Dendritic cell treated with granulocyte-macrophage colony-stimulating factor and Interleukin-4, amounts not matched to agents 40 ng/mL and 50 ng/mL, for 4 days (primary cell): ENCODE data around the gene GNPTG.

Source experiments
- H3K27ac Mint-ChIP-seq: one replicate; pipeline ENCODE4 v1.8.0; 2022; ENCODE audit warnings: mild to moderate bottlenecking, mixed read lengths
- H3K27me3 Mint-ChIP-seq: one replicate; pipeline ENCODE4 v1.8.0; 2022; ENCODE audit warnings: mild to moderate bottlenecking, mixed read lengths
- H3K36me3 Mint-ChIP-seq: one replicate; pipeline ENCODE4 v1.8.0; 2022; ENCODE audit warnings: low read depth, mixed read lengths
- H3K4me1 Mint-ChIP-seq: one replicate; pipeline ENCODE4 v1.8.0; 2022; ENCODE audit warnings: low read depth, mixed read lengths
- H3K4me3 Mint-ChIP-seq: one replicate; pipeline ENCODE4 v1.8.0; 2022; ENCODE audit warnings: mild to moderate bottlenecking, moderate library complexity, mixed read lengths
- H3K9me3 Mint-ChIP-seq: one replicate; pipeline ENCODE4 v1.8.0; 2022; ENCODE audit warnings: mixed read lengths
- intact Hi-C: fragments of 100-400 bp; cut with micrococcal nuclease; formaldehyde crosslinking; loops from one replicate; pipeline ENCODE4 v1.15.0; 2022

Gene GNPTG

DNA sequence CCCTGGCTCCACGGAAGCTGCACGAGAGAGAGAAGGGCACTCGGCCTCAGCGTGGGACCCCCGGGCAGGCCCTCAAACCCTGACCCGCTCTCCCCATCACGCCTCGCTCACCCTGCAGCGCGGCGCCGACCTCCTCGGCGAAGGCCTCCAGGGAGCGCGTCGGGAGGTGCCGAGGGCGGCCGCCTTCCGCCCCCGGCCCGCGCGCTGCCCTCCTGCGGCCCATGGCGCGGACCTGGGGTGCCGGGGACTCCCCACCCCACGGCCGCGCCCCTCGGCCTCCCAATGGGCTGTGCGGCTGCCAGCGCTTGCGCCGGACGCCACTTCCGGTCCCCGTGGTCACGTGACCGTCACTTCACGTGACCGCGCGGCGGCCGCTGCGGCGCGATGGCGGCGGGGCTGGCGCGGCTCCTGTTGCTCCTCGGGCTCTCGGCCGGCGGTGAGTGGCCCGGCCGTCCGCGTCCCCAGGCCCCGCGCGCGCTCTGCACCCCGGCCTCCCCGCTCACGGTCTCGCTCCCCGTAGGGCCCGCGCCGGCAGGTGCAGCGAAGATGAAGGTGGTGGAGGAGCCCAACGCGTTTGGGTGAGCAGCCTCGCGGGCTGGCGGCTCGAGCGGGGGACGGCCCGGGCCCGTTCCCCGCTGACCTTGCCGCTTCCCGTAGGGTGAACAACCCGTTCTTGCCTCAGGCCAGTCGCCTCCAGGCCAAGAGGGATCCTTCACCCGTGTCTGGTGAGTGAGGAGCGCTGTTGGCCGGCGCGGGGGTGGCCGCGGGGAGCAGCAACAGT, at the start of gene GNPTG, which contains the start of gene TSR3:
Gene GNPTG, plus strand, starts transcription at position 350 of the 781 bp plus-strand sequence. Its CDS starts 35 bp downstream, at position 385.
Gene TSR3, minus strand, starts transcription at position 297 of the 781 bp plus-strand sequence. Its CDS starts 74 bp downstream, at position 223.
- intact Hi-C loops = loop anchor here (5.0 kb wide), 1 partner anchor 39 kb away; no protein-coding TSS in a partner anchor
- H3K27me3 Mint-ChIP-seq = no peaks in the 10 kb centered on the region

DNA sequence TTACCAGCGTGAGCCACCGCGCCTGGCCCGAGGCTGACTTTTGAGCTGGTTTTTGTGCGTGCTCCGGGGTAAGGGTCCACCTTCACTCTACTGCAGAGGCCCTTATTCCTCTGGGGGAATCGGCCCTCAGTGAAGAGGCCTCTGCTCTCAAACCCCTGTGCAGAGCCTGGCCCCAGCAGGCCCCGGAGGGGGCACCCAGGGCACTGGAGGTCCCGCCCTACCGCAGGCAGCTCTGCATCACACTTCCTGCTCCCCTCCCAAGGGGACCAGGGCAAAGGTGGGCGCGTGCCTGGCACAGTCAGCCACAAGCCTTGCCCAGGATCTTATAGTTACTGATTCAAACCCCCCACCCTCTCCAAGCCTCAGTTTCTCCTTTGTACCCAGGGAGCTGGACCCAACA, 45.9 kb upstream of the GNPTG start:
- Mint-ChIP-seq H3K4me1 (peaks cover 53% of the 10 kb centered on the region), H3K9me3 (no peaks in the 10 kb centered on the region), H3K36me3 (peaks cover 10% of the 10 kb centered on the region), H3K27me3 (peaks cover 14% of the 10 kb centered on the region), H3K27ac (peak overlapping the region; percentile 55), H3K4me3 (no peak overlapping the region)
- intact Hi-C loops = no loop called here

More for the DNA sequence above, at the start of gene GNPTG, which contains the start of gene TSR3:
- Mint-ChIP-seq H3K27ac (peak within 1 kb of the TSS; percentile 90), H3K9me3 (no peaks in the 10 kb centered on the region), H3K4me3 (peak within 1 kb of the TSS; percentile 89), H3K4me1 (peaks cover 56% of the 10 kb centered on the region), H3K36me3 (peaks cover 75% of the 10 kb centered on the region)

DNA sequence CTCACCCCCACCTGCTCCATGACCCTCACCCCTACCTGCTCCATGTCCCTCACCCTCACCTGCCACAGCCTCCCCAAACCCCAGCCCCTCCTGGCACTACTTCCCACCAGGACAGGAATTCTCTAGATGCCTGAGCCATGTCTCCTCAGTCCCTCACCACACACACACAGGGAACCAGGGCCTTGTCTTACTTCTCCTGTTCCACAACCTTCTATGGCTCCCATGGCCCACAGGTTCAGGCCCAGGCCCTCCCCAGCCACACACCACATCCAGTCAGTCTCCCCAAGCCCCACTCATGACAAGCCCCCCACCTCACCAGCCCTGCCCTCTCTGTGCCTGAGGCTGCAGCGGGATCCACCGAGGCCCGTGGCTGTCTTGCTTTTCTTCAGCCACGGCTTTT, 45.4 kb upstream of the GNPTG start:
- Mint-ChIP-seq H3K27ac (peak overlapping the region; percentile 55), H3K4me3 (no peak overlapping the region), H3K4me1 (peaks cover 56% of the 10 kb centered on the region), H3K9me3 (no peaks in the 10 kb centered on the region), H3K36me3 (peaks cover 14% of the 10 kb centered on the region), H3K27me3 (peaks cover 11% of the 10 kb centered on the region)
- intact Hi-C loops = no loop called here

DNA sequence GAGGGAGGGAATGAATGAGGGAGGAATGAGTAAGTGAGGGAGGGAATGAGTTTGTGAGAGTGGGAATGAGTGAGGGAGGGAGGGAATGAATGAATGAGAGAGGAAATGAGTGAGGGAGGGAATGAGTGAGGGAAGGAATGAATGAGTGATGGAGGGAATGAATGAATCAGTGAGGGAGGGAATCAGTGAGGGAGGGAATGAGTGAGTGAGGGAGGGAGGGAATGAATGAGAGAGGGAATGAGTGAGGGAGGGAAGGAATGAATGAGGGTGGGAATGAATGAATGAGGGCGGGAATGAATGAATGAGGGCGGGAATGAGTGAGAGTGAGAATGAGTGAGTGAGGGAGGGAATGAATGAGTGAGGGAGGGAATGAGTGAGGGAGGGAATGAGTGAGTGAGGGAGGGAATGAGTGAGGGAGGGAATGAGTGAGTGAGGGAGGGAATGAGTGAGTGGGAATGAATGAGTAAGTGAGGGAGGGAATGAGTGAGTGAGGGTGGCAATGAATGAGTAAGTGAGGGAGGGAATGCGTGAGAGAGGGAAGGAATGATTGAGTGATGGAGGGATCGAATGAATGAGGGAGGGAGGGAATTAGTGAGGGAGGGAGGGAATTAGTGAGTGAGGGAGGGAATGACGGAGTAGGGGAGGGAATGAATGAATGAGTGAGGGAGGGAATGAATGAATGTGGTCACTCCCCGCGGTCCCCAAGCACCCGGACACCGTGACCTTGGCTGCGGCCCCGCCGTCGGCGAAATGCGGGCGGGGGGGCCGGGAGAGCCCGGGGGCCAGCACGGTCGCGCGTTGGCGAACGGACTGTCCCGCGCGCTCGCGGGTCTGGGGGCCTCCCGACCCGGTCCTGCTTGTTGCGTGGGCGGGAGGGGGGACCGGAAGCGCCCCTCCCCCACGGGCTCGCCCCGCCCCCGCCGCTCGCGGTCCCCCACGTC, 43.4 kb upstream of the GNPTG start:
- intact Hi-C loops = no loop called here
- H3K27me3 Mint-ChIP-seq = peaks cover 3% of the 10 kb centered on the region
- H3K4me3 Mint-ChIP-seq = peak overlapping the region; percentile 84
- H3K4me1 Mint-ChIP-seq = peaks cover 68% of the 10 kb centered on the region
- H3K36me3 Mint-ChIP-seq = peaks cover 34% of the 10 kb centered on the region
- peak overlapping the region; percentile 99 for H3K27ac Mint-ChIP-seq
- H3K9me3 Mint-ChIP-seq = no peaks in the 10 kb centered on the region

DNA sequence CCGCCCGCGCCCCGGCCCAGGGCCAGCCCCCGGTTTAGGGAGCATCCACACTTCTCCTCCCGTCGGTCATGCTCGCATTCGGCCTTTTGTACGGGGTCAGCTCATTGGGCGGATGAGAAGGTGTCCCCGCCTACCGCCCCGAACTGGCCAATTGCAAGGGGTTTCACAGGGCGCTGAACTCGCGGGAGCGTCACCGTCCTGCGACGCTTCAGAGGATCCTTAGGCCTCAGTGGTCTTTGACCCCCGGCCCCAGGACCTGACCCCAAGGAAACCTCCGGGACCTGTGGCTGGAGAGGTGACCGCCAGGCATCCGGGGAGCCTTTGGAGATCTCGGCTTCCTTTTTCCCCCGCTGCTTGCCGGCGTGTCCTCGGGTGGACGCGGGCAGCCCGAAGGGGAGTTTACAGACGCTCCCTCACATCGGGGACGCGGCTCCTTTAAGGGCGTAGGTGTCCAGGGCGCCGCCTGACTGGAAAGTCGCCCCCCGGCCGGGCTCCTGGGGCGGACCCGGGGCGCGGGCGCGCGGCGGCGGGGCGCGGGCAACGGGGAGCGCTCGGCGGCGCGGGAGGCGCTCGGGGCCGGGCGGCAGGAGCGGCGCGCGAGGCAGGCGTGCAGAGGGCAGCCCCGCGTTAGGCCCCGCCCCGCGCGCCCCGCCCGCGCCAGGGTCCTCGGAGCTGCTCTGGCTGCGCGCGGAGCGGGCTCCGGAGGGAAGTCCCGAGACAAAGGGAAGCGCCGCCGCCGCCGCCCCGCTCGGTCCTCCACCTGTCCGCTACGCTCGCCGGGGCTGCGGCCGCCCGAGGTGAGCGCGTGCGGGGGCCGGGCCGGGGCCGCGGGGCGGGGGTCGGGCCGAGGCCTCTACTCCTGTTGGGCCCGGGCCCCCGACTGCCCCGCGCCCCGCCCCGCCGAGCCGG, 42.5 kb upstream of the GNPTG start, which contains the start of gene UBE2I:
Gene UBE2I, plus strand, starts transcription at position 660 of the 909 bp plus-strand sequence. CDS start 4,395 bp downstream, outside the sequence.
- Mint-ChIP-seq H3K36me3 (peaks cover 43% of the 10 kb centered on the region), H3K27ac (peak within 1 kb of the TSS; percentile 99), H3K9me3 (no peaks in the 10 kb centered on the region), H3K27me3 (peaks cover 3% of the 10 kb centered on the region), H3K4me1 (peaks cover 59% of the 10 kb centered on the region), H3K4me3 (peak within 1 kb of the TSS; percentile 96)
- intact Hi-C loops = no loop called here

DNA sequence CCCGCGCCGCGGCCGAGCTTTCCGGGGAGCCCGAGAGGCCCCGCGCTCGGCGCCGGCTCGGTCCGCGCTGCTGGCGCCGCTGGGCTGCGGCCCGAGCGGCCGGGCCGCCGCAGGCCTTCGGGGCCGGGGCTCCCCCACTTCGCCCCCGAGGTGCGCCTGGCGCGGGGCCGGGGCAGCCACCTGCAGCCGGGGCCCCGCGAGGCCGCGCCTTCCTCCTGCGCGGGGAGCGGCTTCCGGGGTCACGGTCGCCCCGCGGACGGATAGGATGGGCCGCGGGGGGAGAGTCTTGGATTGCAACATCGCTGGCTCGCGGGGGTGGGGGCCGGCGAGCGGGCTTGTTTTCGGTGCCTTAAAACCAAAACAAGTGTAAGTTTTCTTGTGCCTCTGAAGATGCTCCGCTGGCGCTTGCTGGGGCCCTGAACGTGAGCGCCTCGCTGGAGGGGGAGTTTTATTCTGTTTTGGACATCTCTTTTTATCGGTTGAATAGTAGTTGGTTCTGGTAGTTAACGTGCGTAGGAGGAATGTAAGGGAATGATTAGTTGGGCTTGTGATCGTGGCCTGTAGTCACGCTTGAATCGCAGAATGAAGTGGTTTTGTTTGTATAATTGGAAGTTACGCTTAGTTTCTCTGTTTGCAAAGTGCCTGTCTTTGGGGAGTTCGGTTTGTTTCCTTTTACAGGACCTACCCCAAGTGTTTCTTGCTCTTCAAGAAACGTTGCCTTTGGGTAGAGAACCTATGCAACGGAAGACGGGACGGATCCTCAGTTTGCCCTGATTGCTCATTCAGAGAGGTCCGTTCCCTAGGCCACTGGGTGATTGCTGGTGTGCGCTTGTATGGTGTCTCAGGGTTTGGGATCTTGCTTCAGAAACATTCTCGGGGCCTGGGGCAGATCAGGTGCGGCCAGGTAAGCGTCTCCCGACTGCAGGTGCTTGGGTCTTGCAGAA, 41.6 kb upstream of the GNPTG start:
- intact Hi-C loops = loop anchor here (5.0 to 10.0 kb wide), 2 partner anchors 42 to 95 kb away; partner anchors contain the start of genes GNPTG and TSR3

DNA sequence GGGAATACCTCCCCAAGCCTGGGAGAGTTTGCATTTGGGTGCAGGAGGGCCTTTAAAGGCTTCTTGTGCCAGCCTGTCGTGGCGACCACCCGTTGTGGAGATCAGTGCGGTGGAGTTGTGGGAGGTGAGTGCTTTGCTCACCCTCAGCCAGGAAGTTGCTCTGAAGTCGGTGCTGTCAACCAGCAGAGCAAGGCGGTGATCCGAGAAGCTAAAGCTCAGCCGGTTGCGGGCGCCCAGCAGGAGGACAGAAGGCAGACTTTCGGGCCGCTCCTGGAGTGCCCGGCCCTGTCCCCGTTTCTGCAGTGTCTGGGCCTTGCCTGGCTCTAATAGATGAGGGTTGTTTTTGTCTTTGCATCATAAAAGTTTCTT, 40.9 kb upstream of the GNPTG start:
- Mint-ChIP-seq H3K4me1 (peaks cover 50% of the 10 kb centered on the region), H3K36me3 (peaks cover 59% of the 10 kb centered on the region), H3K27ac (peak overlapping the region; percentile 86), H3K9me3 (no peaks in the 10 kb centered on the region), H3K27me3 (peaks cover 3% of the 10 kb centered on the region), H3K4me3 (peak overlapping the region; percentile 96)
- intact Hi-C loops = loop anchor here (5.0 to 10.0 kb wide), 2 partner anchors 41 to 94 kb away; partner anchors contain the start of genes GNPTG and TSR3

More for the DNA sequence above, 41.6 kb upstream of the GNPTG start:
- peaks cover 50% of the 10 kb centered on the region for H3K4me1 Mint-ChIP-seq
- peak overlapping the region; percentile 86 for H3K27ac Mint-ChIP-seq
- H3K36me3 Mint-ChIP-seq = peaks cover 52% of the 10 kb centered on the region
- H3K27me3 Mint-ChIP-seq = peaks cover 3% of the 10 kb centered on the region
- peak overlapping the region; percentile 96 for H3K4me3 Mint-ChIP-seq
- no peaks in the 10 kb centered on the region for H3K9me3 Mint-ChIP-seq

DNA sequence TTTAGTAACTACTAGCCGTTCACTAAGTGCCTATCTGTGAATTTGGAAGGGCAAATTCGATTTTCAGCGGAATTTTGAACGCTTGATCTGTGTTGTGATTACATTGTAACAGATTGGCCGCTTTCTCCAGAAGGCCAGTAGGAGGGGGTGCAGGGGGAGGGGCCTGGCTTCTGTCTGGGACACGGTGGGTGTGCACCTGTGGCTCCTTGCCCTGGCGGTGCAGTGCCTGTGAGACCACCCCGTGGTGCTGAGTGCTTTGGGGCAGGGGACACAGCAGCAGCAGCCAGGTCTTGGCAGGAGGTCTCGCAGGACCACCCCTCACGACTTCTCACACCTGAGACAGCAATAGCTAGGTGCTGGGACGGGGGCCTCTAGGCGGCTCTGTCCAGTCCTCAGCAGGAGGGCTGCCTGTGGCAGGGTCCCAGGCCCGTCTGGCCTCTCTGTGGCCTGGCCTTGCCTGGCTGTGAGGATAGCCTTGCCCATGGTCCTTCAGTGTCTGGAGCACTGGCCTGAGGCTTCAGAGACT, 40.5 kb upstream of the GNPTG start:
- intact Hi-C loops = loop anchor here (5.0 to 10.0 kb wide), 2 partner anchors 41 to 94 kb away; partner anchors contain the start of genes GNPTG and TSR3
- Mint-ChIP-seq H3K27me3 (peaks cover 2% of the 10 kb centered on the region), H3K9me3 (no peaks in the 10 kb centered on the region), H3K4me3 (peak overlapping the region; percentile 96), H3K4me1 (peaks cover 46% of the 10 kb centered on the region), H3K27ac (peak overlapping the region; percentile 86), H3K36me3 (peaks cover 63% of the 10 kb centered on the region)

DNA sequence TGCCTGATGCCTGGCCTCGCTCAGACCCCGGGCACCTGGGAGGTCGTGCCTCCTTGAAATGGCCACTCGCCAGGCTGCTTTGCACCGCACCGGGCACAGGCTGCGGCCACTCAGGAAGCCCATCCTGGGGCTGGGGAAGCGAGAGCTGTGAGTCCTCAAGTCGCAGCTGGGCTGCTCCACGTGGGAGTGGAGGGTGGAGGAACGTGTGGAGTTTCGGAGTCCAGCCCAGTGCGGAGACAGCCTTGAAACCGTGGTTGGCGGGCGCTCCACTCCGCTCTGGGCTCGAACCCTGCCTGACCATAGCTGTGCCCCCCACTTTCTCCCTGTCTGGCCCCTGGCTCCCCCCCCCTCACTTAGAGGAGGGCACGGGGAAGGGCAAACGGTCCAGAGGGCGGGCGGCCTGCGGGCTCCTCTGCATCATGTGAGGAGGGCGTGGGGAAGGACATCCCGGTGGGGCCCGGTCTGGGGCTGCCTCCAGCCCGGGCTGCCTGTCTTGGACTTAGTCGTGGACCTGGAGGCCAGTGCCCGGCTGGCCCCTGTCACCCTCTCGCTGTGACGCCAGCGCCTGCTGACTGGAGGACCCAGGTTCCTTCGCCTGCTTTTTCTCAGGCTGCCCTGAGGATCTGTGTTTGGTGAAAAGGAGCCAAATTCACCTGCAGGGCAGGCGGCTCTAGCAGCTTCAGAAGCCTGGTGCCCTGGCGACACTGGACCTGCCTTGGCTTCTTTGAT, 39.8 kb upstream of the GNPTG start:
- peaks cover 70% of the 10 kb centered on the region for H3K36me3 Mint-ChIP-seq
- H3K27me3 Mint-ChIP-seq = no peaks in the 10 kb centered on the region
- peak overlapping the region; percentile 96 for H3K4me3 Mint-ChIP-seq
- H3K9me3 Mint-ChIP-seq = no peaks in the 10 kb centered on the region
- intact Hi-C loops = loop anchor here (5.0 to 10.0 kb wide), 2 partner anchors 40 to 93 kb away; partner anchors contain the start of genes GNPTG and TSR3
- peak overlapping the region; percentile 86 for H3K27ac Mint-ChIP-seq
- peaks cover 41% of the 10 kb centered on the region for H3K4me1 Mint-ChIP-seq

DNA sequence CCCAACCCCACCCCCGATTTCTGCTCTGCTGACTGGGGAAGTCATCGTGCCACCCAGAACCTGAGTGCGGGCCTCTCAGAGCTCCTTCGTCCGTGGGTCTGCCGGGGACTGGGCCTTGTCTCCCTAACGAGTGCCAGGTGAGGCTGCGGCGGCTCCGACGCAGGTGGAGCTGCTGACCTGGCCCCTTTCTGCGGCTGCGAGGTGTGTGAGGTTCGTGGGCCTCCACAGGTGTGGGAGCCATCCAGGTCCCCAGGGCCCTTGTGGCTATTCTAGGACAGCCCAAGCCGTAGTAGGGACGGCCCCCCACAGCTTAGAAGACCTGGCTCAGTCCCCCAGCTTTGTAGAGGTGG, 39.3 kb upstream of the GNPTG start:
- H3K4me3 Mint-ChIP-seq = no peak overlapping the region
- no peaks in the 10 kb centered on the region for H3K9me3 Mint-ChIP-seq
- intact Hi-C loops = loop anchor here (5.0 to 10.0 kb wide), 2 partner anchors 40 to 92 kb away; partner anchors contain the start of genes GNPTG and TSR3
- peaks cover 41% of the 10 kb centered on the region for H3K4me1 Mint-ChIP-seq
- H3K36me3 Mint-ChIP-seq = peaks cover 75% of the 10 kb centered on the region
- no peak overlapping the region for H3K27ac Mint-ChIP-seq
- no peaks in the 10 kb centered on the region for H3K27me3 Mint-ChIP-seq

DNA sequence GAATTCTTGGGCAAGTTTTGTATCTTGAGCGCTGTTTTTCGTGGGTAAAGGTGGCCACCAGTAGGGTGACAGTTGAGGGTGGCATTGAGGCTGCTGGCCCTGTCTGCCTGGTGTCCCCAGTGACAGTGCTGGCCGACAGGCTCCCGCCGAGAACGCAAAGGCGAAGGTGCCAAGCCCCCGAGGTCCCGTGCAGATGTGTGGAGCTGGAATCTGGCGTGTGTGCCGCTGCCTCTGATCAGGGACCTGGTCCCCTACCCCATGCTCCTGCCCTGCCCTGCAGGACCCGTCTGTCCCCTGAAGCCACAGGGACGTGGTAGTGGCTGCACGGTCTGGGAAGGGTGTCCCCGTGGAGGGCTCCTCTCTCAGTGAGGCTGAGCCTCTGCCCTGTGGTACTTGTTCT, 38.8 kb upstream of the GNPTG start:
- Mint-ChIP-seq H3K4me1 (peaks cover 40% of the 10 kb centered on the region), H3K27ac (no peak overlapping the region), H3K9me3 (no peaks in the 10 kb centered on the region), H3K36me3 (peaks cover 80% of the 10 kb centered on the region), H3K27me3 (no peaks in the 10 kb centered on the region), H3K4me3 (no peak overlapping the region)
- intact Hi-C loops = loop anchor here (5.0 to 10.0 kb wide), 2 partner anchors 39 to 92 kb away; partner anchors contain the start of genes GNPTG and TSR3
